ENCODE results near the gene CRYGA. TPM values are rescaled to one million over a fixed set of nuclear protein-coding genes. Genes with fewer than 3 reads are reported as not detected.

Gene CRYGA
- polyA plus RNA-seq (2013) = not detected in 2 replicates

GRCh38 chr2:208163489-208163888 lies at the start of gene CRYGA:
TSS of gene CRYGA (minus strand) at chr2:208163589. CDS start at chr2:208163556, 33 bp downstream.
- H3K27me3 ChIP-seq (ENCODE audit: insufficient read depth, low read length) = no peaks in the 10 kb centered on the region
- H2AFZ ChIP-seq (ENCODE audit: insufficient read depth, low read length, poor library complexity) = no peak within 1 kb of the TSS
- no peak within 1 kb of the TSS for H3K4ac ChIP-seq (ENCODE audit: low read depth, low read length)
- H3K18ac ChIP-seq (ENCODE audit: low read length) = no peak within 1 kb of the TSS
- WGBS (ENCODE audit: extremely low coverage, insufficient coverage, insufficient read length) = no CpG with 5 or more reads among the region's 2 CpGs
- H3K4me2 ChIP-seq (ENCODE audit: low read length) = no peak within 1 kb of the TSS
- H3K36me3 ChIP-seq (ENCODE audit: control insufficient read depth in 1 of 2, insufficient read depth in 2 of 2, low read length in 2 of 2) = no peaks in the 10 kb centered on the region
- H2BK5ac ChIP-seq (ENCODE audit: low read depth, low read length, poor library complexity) = no peak within 1 kb of the TSS
- no peak within 1 kb of the TSS for H3K14ac ChIP-seq (ENCODE audit: low read length)
- no peak within 1 kb of the TSS for H2BK12ac ChIP-seq (ENCODE audit: low read length)
- H3K9ac ChIP-seq (ENCODE audit: low read length) = no peak within 1 kb of the TSS
- H3K23ac ChIP-seq (ENCODE audit: low read length) = no peak within 1 kb of the TSS
- no peak within 1 kb of the TSS for H4K12ac ChIP-seq (ENCODE audit: low read depth, low read length)
- H3K9me3 ChIP-seq (ENCODE audit: insufficient read depth, low read depth, low read length) = no peaks in the 10 kb centered on the region
- H3K4me1 ChIP-seq (ENCODE audit: control insufficient read depth in 1 of 2, insufficient read depth in 2 of 2, low read length in 2 of 2) = no peaks in the 10 kb centered on the region
- H3K79me1 ChIP-seq (ENCODE audit: low read length) = no peaks in the 10 kb centered on the region
- H4K8ac ChIP-seq (ENCODE audit: low read depth, low read length) = no peak within 1 kb of the TSS
- no peak within 1 kb of the TSS for H2AK5ac ChIP-seq (ENCODE audit: low read length)
- no peak for DNase-seq
- H3K4me3 ChIP-seq (ENCODE audit: low read depth, low read length) = peak within 1 kb of the TSS; percentile 16
- no peak within 1 kb of the TSS for H2BK120ac ChIP-seq (ENCODE audit: insufficient read depth, low read length, poor library complexity)
- no peaks in the 10 kb centered on the region for H3K79me2 ChIP-seq (ENCODE audit: control insufficient read depth, insufficient read depth, low read length, poor library complexity)
- H3K27ac ChIP-seq (ENCODE audit: low read depth, low read length) = no peak within 1 kb of the TSS
- H4K91ac ChIP-seq (ENCODE audit: low read depth, low read length) = no peak within 1 kb of the TSS

GRCh38 chr2:208210688-208211451 lies 47.5 kb upstream of the CRYGA start:
- peaks cover 2% of the 10 kb centered on the region for H3K9me3 ChIP-seq (ENCODE audit: insufficient read depth, low read depth, low read length)
- no peak overlapping the region for H4K91ac ChIP-seq (ENCODE audit: low read depth, low read length)
- no peak overlapping the region for H3K27ac ChIP-seq (ENCODE audit: low read depth, low read length)
- H3K18ac ChIP-seq (ENCODE audit: low read length) = no peak overlapping the region
- H3K27me3 ChIP-seq (ENCODE audit: insufficient read depth, low read length) = no peaks in the 10 kb centered on the region
- no peak overlapping the region for H2AK5ac ChIP-seq (ENCODE audit: low read length)
- H3K14ac ChIP-seq (ENCODE audit: low read length) = no peak overlapping the region
- no peak overlapping the region for H3K4ac ChIP-seq (ENCODE audit: low read depth, low read length)
- DNase-seq = no peak
- H2AFZ ChIP-seq (ENCODE audit: insufficient read depth, low read length, poor library complexity) = no peak overlapping the region
- no peak overlapping the region for H3K4me2 ChIP-seq (ENCODE audit: low read length)
- H2BK12ac ChIP-seq (ENCODE audit: low read length) = no peak overlapping the region
- no peaks in the 10 kb centered on the region for H3K79me1 ChIP-seq (ENCODE audit: low read length)
- no peak overlapping the region for H4K12ac ChIP-seq (ENCODE audit: low read depth, low read length)
- no CpG with 5 or more reads among the region's 9 CpGs for WGBS (ENCODE audit: extremely low coverage, insufficient coverage, insufficient read length)
- H3K79me2 ChIP-seq (ENCODE audit: control insufficient read depth, insufficient read depth, low read length, poor library complexity) = no peaks in the 10 kb centered on the region
- H3K36me3 ChIP-seq (ENCODE audit: control insufficient read depth in 1 of 2, insufficient read depth in 2 of 2, low read length in 2 of 2) = no peaks in the 10 kb centered on the region
- H3K4me3 ChIP-seq (ENCODE audit: low read depth, low read length) = no peak overlapping the region
- H2BK5ac ChIP-seq (ENCODE audit: low read depth, low read length, poor library complexity) = no peak overlapping the region
- no peak overlapping the region for H3K9ac ChIP-seq (ENCODE audit: low read length)
- H2BK120ac ChIP-seq (ENCODE audit: insufficient read depth, low read length, poor library complexity) = no peak overlapping the region
- no peaks in the 10 kb centered on the region for H3K4me1 ChIP-seq (ENCODE audit: control insufficient read depth in 1 of 2, insufficient read depth in 2 of 2, low read length in 2 of 2)
- no peak overlapping the region for H3K23ac ChIP-seq (ENCODE audit: low read length)
- no peak overlapping the region for H4K8ac ChIP-seq (ENCODE audit: low read depth, low read length)

DNA sequence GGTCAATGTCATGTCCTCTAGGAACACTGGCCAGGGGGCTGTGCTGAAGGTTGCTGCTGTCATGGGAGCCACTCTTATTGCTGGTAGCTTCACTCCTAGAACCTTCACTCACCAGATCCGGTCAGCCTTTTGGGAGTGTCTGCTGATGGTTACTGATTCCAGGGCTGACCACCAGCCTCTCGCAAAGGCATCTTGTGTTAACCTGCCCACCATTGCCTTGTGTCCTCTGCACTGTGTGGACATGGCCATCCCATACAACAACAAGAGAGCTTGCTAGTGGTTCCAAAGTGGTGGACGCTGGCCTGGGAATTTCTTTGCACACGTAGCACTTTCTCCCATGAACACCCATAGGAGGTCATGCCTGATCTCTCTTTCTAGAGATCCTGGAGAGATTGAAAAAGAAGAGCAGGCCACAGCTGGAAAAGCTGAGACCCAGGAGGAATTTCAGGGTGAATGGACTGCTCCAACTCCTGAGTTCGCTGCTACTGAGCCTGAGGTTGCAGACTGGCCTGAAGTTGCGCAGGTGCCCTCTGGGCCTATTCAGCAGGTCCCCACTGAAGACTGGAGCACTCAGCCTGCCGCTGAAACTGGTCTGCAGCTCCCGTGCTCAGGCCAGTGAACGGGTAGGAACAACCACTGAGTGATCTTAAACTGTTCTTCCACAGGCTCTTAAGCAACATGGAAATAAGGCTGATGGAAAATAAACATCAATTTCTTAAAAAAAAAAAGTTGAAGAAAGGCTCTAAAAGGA lies 45.1 kb upstream of the CRYGA start:
- Histone ChIP-seq H3K27ac (ENCODE audit: low read depth, low read length) (no peak overlapping the region), H3K4me2 (ENCODE audit: low read length) (no peak overlapping the region), H3K18ac (ENCODE audit: low read length) (no peak overlapping the region), H3K79me1 (ENCODE audit: low read length) (no peaks in the 10 kb centered on the region), H3K4me3 (ENCODE audit: low read depth, low read length) (no peak overlapping the region), H2BK5ac (ENCODE audit: low read depth, low read length, poor library complexity) (no peak overlapping the region), H4K91ac (ENCODE audit: low read depth, low read length) (no peak overlapping the region), H3K27me3 (ENCODE audit: insufficient read depth, low read length) (no peaks in the 10 kb centered on the region), H3K4me1 (ENCODE audit: control insufficient read depth in 1 of 2, insufficient read depth in 2 of 2, low read length in 2 of 2) (no peaks in the 10 kb centered on the region), H3K9me3 (ENCODE audit: insufficient read depth, low read depth, low read length) (peaks cover 2% of the 10 kb centered on the region), H4K12ac (ENCODE audit: low read depth, low read length) (no peak overlapping the region), H3K23ac (ENCODE audit: low read length) (no peak overlapping the region), H3K14ac (ENCODE audit: low read length) (no peak overlapping the region), H3K4ac (ENCODE audit: low read depth, low read length) (no peak overlapping the region), H3K79me2 (ENCODE audit: control insufficient read depth, insufficient read depth, low read length, poor library complexity) (no peaks in the 10 kb centered on the region), H3K36me3 (ENCODE audit: control insufficient read depth in 1 of 2, insufficient read depth in 2 of 2, low read length in 2 of 2) (no peaks in the 10 kb centered on the region), H2BK12ac (ENCODE audit: low read length) (no peak overlapping the region), H2AK5ac (ENCODE audit: low read length) (no peak overlapping the region), H2AFZ (ENCODE audit: insufficient read depth, low read length, poor library complexity) (no peak overlapping the region), H2BK120ac (ENCODE audit: insufficient read depth, low read length, poor library complexity) (no peak overlapping the region), H4K8ac (ENCODE audit: low read depth, low read length) (no peak overlapping the region), H3K9ac (ENCODE audit: low read length) (no peak overlapping the region)
- WGBS (ENCODE audit: extremely low coverage, insufficient coverage, insufficient read length) = no CpG with 5 or more reads among the region's 9 CpGs
- DNase-seq = no peak

GRCh38 chr2:208207769-208208168 lies 44.4 kb upstream of the CRYGA start:
- no peak overlapping the region for H3K27ac ChIP-seq (ENCODE audit: low read depth, low read length)
- H2AFZ ChIP-seq (ENCODE audit: insufficient read depth, low read length, poor library complexity) = no peak overlapping the region
- no peaks in the 10 kb centered on the region for H3K36me3 ChIP-seq (ENCODE audit: control insufficient read depth in 1 of 2, insufficient read depth in 2 of 2, low read length in 2 of 2)
- H4K91ac ChIP-seq (ENCODE audit: low read depth, low read length) = no peak overlapping the region
- H3K79me2 ChIP-seq (ENCODE audit: control insufficient read depth, insufficient read depth, low read length, poor library complexity) = no peaks in the 10 kb centered on the region
- no CpG with 5 or more reads among the region's 3 CpGs for WGBS (ENCODE audit: extremely low coverage, insufficient coverage, insufficient read length)
- H3K18ac ChIP-seq (ENCODE audit: low read length) = no peak overlapping the region
- H2BK5ac ChIP-seq (ENCODE audit: low read depth, low read length, poor library complexity) = no peak overlapping the region
- H2AK5ac ChIP-seq (ENCODE audit: low read length) = no peak overlapping the region
- no peaks in the 10 kb centered on the region for H3K79me1 ChIP-seq (ENCODE audit: low read length)
- H3K4me3 ChIP-seq (ENCODE audit: low read depth, low read length) = no peak overlapping the region
- no peak overlapping the region for H4K8ac ChIP-seq (ENCODE audit: low read depth, low read length)
- no peaks in the 10 kb centered on the region for H3K27me3 ChIP-seq (ENCODE audit: insufficient read depth, low read length)
- peaks cover 2% of the 10 kb centered on the region for H3K9me3 ChIP-seq (ENCODE audit: insufficient read depth, low read depth, low read length)
- no peak overlapping the region for H2BK12ac ChIP-seq (ENCODE audit: low read length)
- no peak for DNase-seq
- H3K4me2 ChIP-seq (ENCODE audit: low read length) = no peak overlapping the region
- no peak overlapping the region for H2BK120ac ChIP-seq (ENCODE audit: insufficient read depth, low read length, poor library complexity)
- H3K14ac ChIP-seq (ENCODE audit: low read length) = no peak overlapping the region
- H3K23ac ChIP-seq (ENCODE audit: low read length) = no peak overlapping the region
- no peak overlapping the region for H3K9ac ChIP-seq (ENCODE audit: low read length)
- no peak overlapping the region for H3K4ac ChIP-seq (ENCODE audit: low read depth, low read length)
- H4K12ac ChIP-seq (ENCODE audit: low read depth, low read length) = no peak overlapping the region
- no peaks in the 10 kb centered on the region for H3K4me1 ChIP-seq (ENCODE audit: control insufficient read depth in 1 of 2, insufficient read depth in 2 of 2, low read length in 2 of 2)
